Smooth muscle cell (in vitro differentiated cells): ENCODE measurements around the gene IL22RA2. TPM values are rescaled to one million over a fixed set of nuclear protein-coding genes. Genes with fewer than 3 reads are reported as not detected.

Experiments used
- DNase-seq: peaks from one replicate; lab custom pipeline; 2025; ENCODE audit not compliant: unreplicated experiment; lab: John Stamatoyannopoulos, UW
- H2AFZ ChIP-seq: fragments of 200-600 bp; sonication (generic); 2 replicates; pipeline ENCODE4 v1.6.0; 2016; ENCODE audit warnings: antibody characterized with exemption, low read depth, mild to moderate bottlenecking
- H3F3A ChIP-seq: fragments of 200-600 bp; sonication (generic); 2 replicates; pipeline ENCODE4 v1.6.0; 2017; ENCODE audit warnings: antibody characterized with exemption, low read depth
- H3K27ac ChIP-seq: fragments of 200-600 bp; sonication (generic); 2 replicates; pipeline ENCODE4 v1.5.1; 2016; ENCODE audit warnings: low read depth, mild to moderate bottlenecking
- H3K27me3 ChIP-seq: fragments of 200-600 bp; sonication (generic); 2 replicates; pipeline ENCODE4 v1.6.1; 2016; ENCODE audit warnings: low read depth, mild to moderate bottlenecking
- H3K36me3 ChIP-seq: fragments of 200-600 bp; sonication (generic); 2 replicates; pipeline ENCODE4 v1.5.1; 2016; ENCODE audit warnings: low read depth
- H3K4me1 ChIP-seq: fragments of 200-600 bp; sonication (generic); 2 replicates; pipeline ENCODE4 v1.5.1; 2016; ENCODE audit warnings: low read depth
- H3K4me2 ChIP-seq: fragments of 200-600 bp; sonication (generic); 2 replicates; pipeline ENCODE4 v1.6.0; 2016; ENCODE audit warnings: mild to moderate bottlenecking
- H3K4me3 ChIP-seq: fragments of 200-600 bp; sonication (generic); 2 replicates; pipeline ENCODE4 v1.5.1; 2016; ENCODE audit warnings: mild to moderate bottlenecking
- H3K79me2 ChIP-seq: fragments of 200-600 bp; sonication (generic); 2 replicates; pipeline ENCODE4 v1.6.0; 2016; ENCODE audit warnings: low read depth, mild to moderate bottlenecking
- H3K9ac ChIP-seq: fragments of 200-600 bp; sonication (generic); 2 replicates; pipeline ENCODE4 v1.6.0; 2016; ENCODE audit warnings: low read depth
- H3K9me3 ChIP-seq: fragments of 200-600 bp; sonication (generic); replicated peaks from 2 replicates; pipeline ENCODE4 v1.5.1; 2016; ENCODE audit warnings: low read depth
- H4K20me1 ChIP-seq: fragments of 200-600 bp; sonication (generic); 2 replicates; pipeline ENCODE4 v1.6.0; 2016; ENCODE audit warnings: low read depth
- CTCF ChIP-seq: fragments of 200-600 bp; sonication (generic); IDR thresholded peaks from 2 replicates; pipeline ENCODE4 v1.5.1; 2017; ENCODE audit warnings: borderline replicate concordance, mild to moderate bottlenecking, antibody characterized with exemption; ENCODE audit not compliant: insufficient read depth, poor library complexity, severe bottlenecking
- WGBS: methylation state at CpG from one replicate; pipeline ENCODE4 v1.1.7; 2016; ENCODE audit warnings: low lambda C conversion rate; 5-methylcytosine and 5-hydroxymethylcytosine counted together
- polyA plus RNA-seq: library from polyadenylated mRNA; unstranded; fragments of >200 nt; fragmentation: Nextera tagmentation; extraction: Ambion mirVana; gene quantifications from 2 replicates; pipeline ENCODE4 v1.2.1, GENCODE V29; 2016
- total RNA-seq: library from RNA; depleted of rRNA; stranded (reverse); fragments of >200 nt; gene quantifications from 2 replicates; pipeline ENCODE4 v1.2.3, GENCODE V29; 2014

The IL22RA2 gene
- total and polyA plus RNA-seq, 2 experiments from 2014 or later = not detected

- Histone ChIP-seq H3K4me3 (no peak overlapping the region), H3K27ac (no peak overlapping the region), H3K9ac (no peak overlapping the region), H3K4me1 (no peaks in the 10 kb centered on the region), H4K20me1 (no peaks in the 10 kb centered on the region), H2AFZ (no peak overlapping the region), H3F3A (no peaks in the 10 kb centered on the region), H3K4me2 (no peak overlapping the region), H3K9me3 (peaks cover 5% of the 10 kb centered on the region), H3K36me3 (no peaks in the 10 kb centered on the region), H3K27me3 (no peaks in the 10 kb centered on the region), H3K79me2 (no peaks in the 10 kb centered on the region)
- DNase-seq = no peak
- WGBS = 90% methylated on average over 1 of the region's 1 CpG
- TF ChIP-seq CTCF = no peak
These were observed 16.8 kb downstream of the IL22RA2 start for GRCh38 chr6:137156650-137157049.

DNA sequence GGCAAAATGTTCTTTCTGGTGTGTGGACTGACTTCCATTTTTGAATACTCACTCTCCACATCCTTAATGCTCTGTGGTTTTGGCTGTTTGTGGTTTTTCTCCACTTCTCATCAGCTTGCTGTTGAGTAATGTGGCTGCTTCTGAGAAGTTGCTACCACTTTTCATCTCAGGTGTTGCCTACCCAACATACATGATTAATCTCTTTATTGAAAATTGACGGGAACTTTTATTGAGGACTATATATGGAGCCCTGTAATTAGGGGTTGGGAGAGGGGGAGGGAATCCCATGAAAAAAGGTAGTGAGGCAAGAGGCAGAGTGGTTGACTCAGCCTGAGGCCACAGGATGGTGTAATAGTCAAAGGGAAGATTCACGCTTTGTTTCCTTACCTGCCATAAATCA, 17.6 kb downstream of the IL22RA2 start:
- H3F3A ChIP-seq = no peaks in the 10 kb centered on the region
- H3K79me2 ChIP-seq = no peaks in the 10 kb centered on the region
- H3K4me3 ChIP-seq = no peak overlapping the region
- no peak overlapping the region for H3K27ac ChIP-seq
- H4K20me1 ChIP-seq = no peaks in the 10 kb centered on the region
- H3K27me3 ChIP-seq = no peaks in the 10 kb centered on the region
- H3K9me3 ChIP-seq = peaks cover 5% of the 10 kb centered on the region
- H3K4me1 ChIP-seq = no peaks in the 10 kb centered on the region
- no peak overlapping the region for H3K9ac ChIP-seq
- TF ChIP-seq CTCF = no peak
- no peak overlapping the region for H3K4me2 ChIP-seq
- no peaks in the 10 kb centered on the region for H3K36me3 ChIP-seq
- 67% methylated on average over 2 of the region's 2 CpGs for WGBS
- no peak overlapping the region for H2AFZ ChIP-seq
- DNase-seq = no peak

GRCh38 chr6:137150072-137150471, 23.4 kb downstream of the IL22RA2 start:
- no peak for TF ChIP-seq CTCF
- Histone ChIP-seq H3K9me3 (peaks cover 5% of the 10 kb centered on the region), H3K9ac (no peak overlapping the region), H3K36me3 (no peaks in the 10 kb centered on the region), H3K4me1 (no peaks in the 10 kb centered on the region), H3K4me3 (no peak overlapping the region), H4K20me1 (no peaks in the 10 kb centered on the region), H3F3A (no peaks in the 10 kb centered on the region), H3K79me2 (no peaks in the 10 kb centered on the region), H3K27me3 (no peaks in the 10 kb centered on the region), H3K27ac (no peak overlapping the region), H3K4me2 (no peak overlapping the region), H2AFZ (no peak overlapping the region)
- WGBS = 78% methylated on average over 3 of the region's 3 CpGs
- no peak for DNase-seq

GRCh38 chr6:137149035-137149393, 24.4 kb downstream of the IL22RA2 start:
- TF ChIP-seq CTCF = no peak
- no peak overlapping the region for H3K27ac ChIP-seq
- H3K27me3 ChIP-seq = no peaks in the 10 kb centered on the region
- no peak for DNase-seq
- 79% methylated on average over 1 of the region's 1 CpG for WGBS
- no peaks in the 10 kb centered on the region for H3K36me3 ChIP-seq
- H2AFZ ChIP-seq = no peak overlapping the region
- no peak overlapping the region for H3K9ac ChIP-seq
- peaks cover 5% of the 10 kb centered on the region for H3K9me3 ChIP-seq
- no peaks in the 10 kb centered on the region for H3F3A ChIP-seq
- H4K20me1 ChIP-seq = no peaks in the 10 kb centered on the region
- no peak overlapping the region for H3K4me3 ChIP-seq
- H3K79me2 ChIP-seq = no peaks in the 10 kb centered on the region
- H3K4me2 ChIP-seq = no peak overlapping the region
- H3K4me1 ChIP-seq = no peaks in the 10 kb centered on the region
